Neural progenitor cell (in vitro differentiated cells): ENCODE measurements around the gene DOCK9.

Experiments used
- EZH2phosphoT487 ChIP-seq: fragments of 200-600 bp; sonication (generic); IDR thresholded peaks from 2 replicates; pipeline ENCODE4 v1.6.1; 2017; ENCODE audit warnings: antibody characterized with exemption
- TF ChIP-seq, protein P1 (sequence below): fragments of 200-600 bp; sonication (generic); IDR thresholded peaks from 2 replicates; pipeline ENCODE4 v1.5.1; 2017; ENCODE audit warnings: antibody characterized with exemption, mild to moderate bottlenecking

DNA sequence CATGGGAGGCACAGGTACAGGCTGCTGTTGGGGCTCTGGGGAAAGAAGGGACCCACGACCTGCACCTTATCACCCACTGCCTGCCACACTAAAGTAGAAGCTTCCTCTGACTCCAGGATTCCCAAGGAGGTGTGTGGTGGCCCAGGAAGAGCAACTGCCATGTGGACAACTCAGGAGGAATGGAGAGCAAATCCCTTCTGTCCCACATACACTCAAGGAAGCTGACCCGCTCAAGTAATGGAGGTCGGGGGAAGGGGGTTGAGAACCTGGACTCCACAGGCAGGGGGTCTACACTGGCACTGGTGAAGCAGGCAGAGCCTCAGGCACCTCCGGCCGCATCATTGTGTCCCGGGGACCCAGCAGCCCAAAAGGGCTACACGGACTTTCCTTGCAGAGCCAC is 196.0 kb downstream of the DOCK9 start:
- TF ChIP-seq, protein P1, sequence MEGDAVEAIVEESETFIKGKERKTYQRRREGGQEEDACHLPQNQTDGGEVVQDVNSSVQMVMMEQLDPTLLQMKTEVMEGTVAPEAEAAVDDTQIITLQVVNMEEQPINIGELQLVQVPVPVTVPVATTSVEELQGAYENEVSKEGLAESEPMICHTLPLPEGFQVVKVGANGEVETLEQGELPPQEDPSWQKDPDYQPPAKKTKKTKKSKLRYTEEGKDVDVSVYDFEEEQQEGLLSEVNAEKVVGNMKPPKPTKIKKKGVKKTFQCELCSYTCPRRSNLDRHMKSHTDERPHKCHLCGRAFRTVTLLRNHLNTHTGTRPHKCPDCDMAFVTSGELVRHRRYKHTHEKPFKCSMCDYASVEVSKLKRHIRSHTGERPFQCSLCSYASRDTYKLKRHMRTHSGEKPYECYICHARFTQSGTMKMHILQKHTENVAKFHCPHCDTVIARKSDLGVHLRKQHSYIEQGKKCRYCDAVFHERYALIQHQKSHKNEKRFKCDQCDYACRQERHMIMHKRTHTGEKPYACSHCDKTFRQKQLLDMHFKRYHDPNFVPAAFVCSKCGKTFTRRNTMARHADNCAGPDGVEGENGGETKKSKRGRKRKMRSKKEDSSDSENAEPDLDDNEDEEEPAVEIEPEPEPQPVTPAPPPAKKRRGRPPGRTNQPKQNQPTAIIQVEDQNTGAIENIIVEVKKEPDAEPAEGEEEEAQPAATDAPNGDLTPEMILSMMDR: no peak
- TF ChIP-seq EZH2phosphoT487: no peak
